NB4 (cell line): ENCODE data around the gene STX8.

ENCODE experiments used
- CTCF ChIP-seq: IDR thresholded peaks from one replicate; pipeline ENCODE4 v1.5.1; 2012; ENCODE audit warnings: low read depth, low read length
- MYC ChIP-seq: IDR thresholded peaks from 2 replicates; pipeline ENCODE4 v1.6.1; 2011; ENCODE audit warnings: low read depth, low read length
- POLR2A ChIP-seq: IDR thresholded peaks from 2 replicates; pipeline ENCODE4 v1.6.1; 2011; ENCODE audit warnings: mild to moderate bottlenecking; ENCODE audit not compliant: insufficient read length; ENCODE audit errors: extremely low read depth

DNA sequence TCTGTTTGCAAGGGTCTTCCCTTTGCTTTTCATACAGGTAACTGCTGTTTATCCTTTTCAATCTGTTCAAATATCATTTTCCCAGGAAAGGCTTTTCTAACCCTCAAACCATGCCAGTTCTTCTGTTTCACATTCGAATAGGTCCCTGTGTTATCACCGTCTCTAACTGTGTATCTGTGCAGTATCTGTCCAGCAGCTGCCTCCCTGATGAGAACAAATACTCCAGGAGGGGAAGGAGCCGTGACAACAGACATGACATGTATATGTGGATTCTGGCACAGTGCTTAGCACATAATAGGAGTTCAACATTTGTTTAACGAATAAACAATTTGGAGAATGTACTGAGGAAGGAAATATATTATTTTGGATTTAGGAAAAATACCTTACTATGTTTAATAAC, 95.7 kb downstream of the STX8 start:
- TF ChIP-seq CTCF (no peak), POLR2A (no peak), MYC (no peak)
